B cell (primary cell): Measurements from ENCODE around the gene CALHM4. TPM values are rescaled to one million over a fixed set of nuclear protein-coding genes. Genes with fewer than 3 reads are reported as not detected.

Source experiments
- ATAC-seq: fragments of 200-7000 bp; cut with Tn5 transposase; one replicate; pipeline ENCODE4 v1.10.0; 2021; ENCODE audit warnings: low read depth, mild to moderate bottlenecking, moderate number of reproducible peaks, moderate library complexity
- CTCF ChIA-PET: fragments of 350-600 bp; sonication (Branson Sonifier 250); formaldehyde crosslinking; loops from one replicate; lab custom pipeline; 2021; ENCODE audit warnings: antibody characterized with exemption, inconsistent platforms; lab: Charles Lee
- POLR2A ChIA-PET: fragments of 350-600 bp; sonication (Branson Sonifier 250); formaldehyde crosslinking; loops from one replicate; lab custom pipeline; 2021; ENCODE audit warnings: antibody characterized with exemption; lab: Charles Lee
- DNase-seq: peaks from one replicate; pipeline ENCODE4 v3.0.0; 2013
- H2AFZ ChIP-seq: 2 replicates; pipeline ENCODE4 v1.6.1; 2012; ENCODE audit warnings: mild to moderate bottlenecking, low read depth, low read length; ENCODE audit not compliant: insufficient read depth, poor library complexity, severe bottlenecking
- H3K27ac ChIP-seq, 2 donors: 1 replicate in 1 of 2; 2 replicates in 1 of 2; pipeline ENCODE4 v1.5.1; 2012 to 2013; ENCODE audit warnings: low read length in 2 of 2, mild to moderate bottlenecking in 2 of 2, moderate library complexity in 1 of 2
- H3K27me3 ChIP-seq, 4 experiments: fragments of 200-600 bp in 1 of 4; sonication (generic) in 1 of 4; replicated peaks in 1 of 4; 1 replicate in 2 of 4; 2 replicates in 2 of 4; pipeline versions ENCODE4 v1.6.1 to v1.7.0; 2013 to 2016; ENCODE audit warnings: low read length in 3 of 4, mild to moderate bottlenecking in 2 of 4, mixed read lengths in 1 of 4, moderate library complexity in 1 of 4; ENCODE audit not compliant: insufficient read depth in 4 of 4, control insufficient read depth in 3 of 4; ENCODE audit errors: control extremely low read depth in 1 of 4
- H3K36me3 ChIP-seq, 2 experiments: replicated peaks in 1 of 2; 1 replicate in 1 of 2; 2 replicates in 1 of 2; pipeline versions ENCODE4 v1.6.1 to v1.7.1; 2013; ENCODE audit warnings: low read length in 1 of 2; ENCODE audit not compliant: insufficient read depth in 2 of 2, control insufficient read depth in 1 of 2; ENCODE audit errors: control extremely low read depth in 1 of 2, extremely low read depth in 1 of 2
- H3K4me1 ChIP-seq, 2 donors: fragments of 200-600 bp in 1 of 2; sonication (generic) in 1 of 2; 1 replicate in 1 of 2; 2 replicates in 1 of 2; pipeline versions ENCODE4 v1.5.1 to v1.6.1; 2013 to 2017; ENCODE audit warnings: low read length in 2 of 2; ENCODE audit not compliant: control insufficient read depth in 2 of 2, insufficient read depth in 2 of 2
- H3K4me2 ChIP-seq: replicated peaks from 2 replicates; pipeline ENCODE3; 2012; ENCODE audit warnings: mild to moderate bottlenecking, low read depth, low read length; ENCODE audit not compliant: poor library complexity, severe bottlenecking
- H3K4me3 ChIP-seq, 5 experiments: fragments of 200-600 bp in 1 of 5; sonication (generic) in 1 of 5; 1 replicate in 3 of 5; 2 replicates in 2 of 5; pipeline versions ENCODE4 v1.5.1 to v1.7.0; 2011 to 2016; ENCODE audit warnings: low read length in 4 of 5, mild to moderate bottlenecking in 4 of 5, low read depth in 2 of 5, control low read depth in 1 of 5, moderate library complexity in 1 of 5; ENCODE audit not compliant: insufficient read depth in 1 of 5; ENCODE audit errors: control extremely low read depth in 1 of 5, extremely low read depth in 1 of 5
- H3K79me2 ChIP-seq: fragments of 200-600 bp; sonication (generic); one replicate; pipeline ENCODE4 v1.6.0; 2016; ENCODE audit warnings: low read length; ENCODE audit not compliant: control insufficient read depth, insufficient read depth
- H3K9ac ChIP-seq: fragments of 200-600 bp; sonication (generic); 2 replicates; pipeline ENCODE4 v1.6.1; 2017; ENCODE audit warnings: mild to moderate bottlenecking, low read length, moderate library complexity
- H3K9me3 ChIP-seq, 3 donors: one replicate each; pipeline versions ENCODE4 v1.6.1 to v1.7.1; 2013; ENCODE audit warnings: low read length in 2 of 3; ENCODE audit not compliant: control insufficient read depth in 2 of 3, insufficient read depth in 1 of 3; ENCODE audit errors: control extremely low read depth in 1 of 3
- H4K20me1 ChIP-seq: 2 replicates; pipeline ENCODE4 v1.6.0; 2012; ENCODE audit warnings: mild to moderate bottlenecking, low read length; ENCODE audit not compliant: insufficient read depth, control insufficient read depth, poor library complexity, severe bottlenecking
- H3K27ac Mint-ChIP-seq: one replicate; pipeline ENCODE4 v1.8.0; 2021; ENCODE audit warnings: mixed read lengths
- H3K27me3 Mint-ChIP-seq: one replicate; pipeline ENCODE4 v1.8.0; 2021; ENCODE audit warnings: mixed read lengths
- H3K4me1 Mint-ChIP-seq: one replicate; pipeline ENCODE4 v1.8.0; 2021; ENCODE audit warnings: mixed read lengths
- H3K4me3 Mint-ChIP-seq: one replicate; pipeline ENCODE4 v1.8.0; 2021; ENCODE audit warnings: mixed read lengths
- H3K9me3 Mint-ChIP-seq: one replicate; pipeline ENCODE4 v1.8.0; 2022; ENCODE audit warnings: mixed read lengths; ENCODE audit not compliant: insufficient read depth
- EZH2 ChIP-seq: IDR thresholded peaks from 2 replicates; pipeline ENCODE4 v1.6.1; 2012; ENCODE audit warnings: borderline replicate concordance, low read depth, mild to moderate bottlenecking, moderate library complexity, low read length; ENCODE audit not compliant: insufficient read depth, poor library complexity, severe bottlenecking
- WGBS: methylation state at CpG from one replicate; pipeline ENCODE4 v1.1.5; 2013; ENCODE audit warnings: missing lambda C conversion rate; ENCODE audit not compliant: insufficient coverage; 5-methylcytosine and 5-hydroxymethylcytosine counted together
- intact Hi-C: fragments of 100-400 bp; cut with micrococcal nuclease; formaldehyde crosslinking; loops from one replicate; pipeline ENCODE4 v1.10.0; 2022
- polyA plus RNA-seq: library from polyadenylated mRNA; depleted of rRNA; stranded (reverse); fragments of >200 nt; gene quantifications from 2 replicates; pipeline ENCODE4 v1.2.3, GENCODE V29; 2012
- total RNA-seq, 2 donors: library from RNA; stranded (reverse); fragments of 120-200 nt in 1 of 2; gene quantifications; 1 replicate in 1 of 2; 2 replicates in 1 of 2; pipeline versions ENCODE4 v1.2.3 to v1.2.4, GENCODE V29; 2013 to 2022
- TF ChIP-seq, protein P1 (sequence below): fragments of 200-600 bp; IDR thresholded peaks from one replicate; pipeline ENCODE4 v1.8.0; 2022; ENCODE audit warnings: antibody characterized with exemption, mild to moderate bottlenecking

The CALHM4 gene
- total and polyA plus RNA-seq, 2 donors (not counting 1 experiment from before 2014, with no cell fraction given): not detected

- no peak overlapping the region for H3K4me2 ChIP-seq
- H3K27ac Mint-ChIP-seq: no peak overlapping the region
- no peak overlapping the region for H3K27ac ChIP-seq
- no peak overlapping the region for H3K4me3 Mint-ChIP-seq
- H3K27me3 Mint-ChIP-seq: peaks cover 15% of the 10 kb centered on the region
- no peak for TF ChIP-seq EZH2
- TF ChIP-seq, protein P1, sequence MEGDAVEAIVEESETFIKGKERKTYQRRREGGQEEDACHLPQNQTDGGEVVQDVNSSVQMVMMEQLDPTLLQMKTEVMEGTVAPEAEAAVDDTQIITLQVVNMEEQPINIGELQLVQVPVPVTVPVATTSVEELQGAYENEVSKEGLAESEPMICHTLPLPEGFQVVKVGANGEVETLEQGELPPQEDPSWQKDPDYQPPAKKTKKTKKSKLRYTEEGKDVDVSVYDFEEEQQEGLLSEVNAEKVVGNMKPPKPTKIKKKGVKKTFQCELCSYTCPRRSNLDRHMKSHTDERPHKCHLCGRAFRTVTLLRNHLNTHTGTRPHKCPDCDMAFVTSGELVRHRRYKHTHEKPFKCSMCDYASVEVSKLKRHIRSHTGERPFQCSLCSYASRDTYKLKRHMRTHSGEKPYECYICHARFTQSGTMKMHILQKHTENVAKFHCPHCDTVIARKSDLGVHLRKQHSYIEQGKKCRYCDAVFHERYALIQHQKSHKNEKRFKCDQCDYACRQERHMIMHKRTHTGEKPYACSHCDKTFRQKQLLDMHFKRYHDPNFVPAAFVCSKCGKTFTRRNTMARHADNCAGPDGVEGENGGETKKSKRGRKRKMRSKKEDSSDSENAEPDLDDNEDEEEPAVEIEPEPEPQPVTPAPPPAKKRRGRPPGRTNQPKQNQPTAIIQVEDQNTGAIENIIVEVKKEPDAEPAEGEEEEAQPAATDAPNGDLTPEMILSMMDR: no peak
- ChIA-PET CTCF (interaction anchor here (1.7 kb wide), 1 partner anchor 280 kb away, joined by 5 read pairs; no protein-coding TSS in a partner anchor), POLR2A (no interaction called here)
- ATAC-seq: no peak
- H4K20me1 ChIP-seq: no peaks in the 10 kb centered on the region
- DNase-seq: no peak
- no peak overlapping the region for H3K9ac ChIP-seq
- intact Hi-C loops: loop anchor here (10.0 kb wide), 1 partner anchor 553 kb away; no protein-coding TSS in a partner anchor
- no peak overlapping the region for H2AFZ ChIP-seq
- no peaks in the 10 kb centered on the region for H3K36me3 ChIP-seq
- H3K4me1 ChIP-seq: peaks cover 29% of the 10 kb centered on the region in 2 donors
- H3K4me3 ChIP-seq: no peak overlapping the region
- peaks cover 40% of the 10 kb centered on the region for H3K4me1 Mint-ChIP-seq
- H3K9me3 ChIP-seq: no peaks in the 10 kb centered on the region
- peaks cover 17% of the 10 kb centered on the region for H3K79me2 ChIP-seq
- H3K9me3 Mint-ChIP-seq: no peaks in the 10 kb centered on the region
- H3K27me3 ChIP-seq: peaks cover 0 to 14% (median 7%) of the 10 kb centered on the region in 4 experiments
Observed at GRCh38 chr6:116568111-116568510, 14.6 kb downstream of the CALHM4 start.

DNA sequence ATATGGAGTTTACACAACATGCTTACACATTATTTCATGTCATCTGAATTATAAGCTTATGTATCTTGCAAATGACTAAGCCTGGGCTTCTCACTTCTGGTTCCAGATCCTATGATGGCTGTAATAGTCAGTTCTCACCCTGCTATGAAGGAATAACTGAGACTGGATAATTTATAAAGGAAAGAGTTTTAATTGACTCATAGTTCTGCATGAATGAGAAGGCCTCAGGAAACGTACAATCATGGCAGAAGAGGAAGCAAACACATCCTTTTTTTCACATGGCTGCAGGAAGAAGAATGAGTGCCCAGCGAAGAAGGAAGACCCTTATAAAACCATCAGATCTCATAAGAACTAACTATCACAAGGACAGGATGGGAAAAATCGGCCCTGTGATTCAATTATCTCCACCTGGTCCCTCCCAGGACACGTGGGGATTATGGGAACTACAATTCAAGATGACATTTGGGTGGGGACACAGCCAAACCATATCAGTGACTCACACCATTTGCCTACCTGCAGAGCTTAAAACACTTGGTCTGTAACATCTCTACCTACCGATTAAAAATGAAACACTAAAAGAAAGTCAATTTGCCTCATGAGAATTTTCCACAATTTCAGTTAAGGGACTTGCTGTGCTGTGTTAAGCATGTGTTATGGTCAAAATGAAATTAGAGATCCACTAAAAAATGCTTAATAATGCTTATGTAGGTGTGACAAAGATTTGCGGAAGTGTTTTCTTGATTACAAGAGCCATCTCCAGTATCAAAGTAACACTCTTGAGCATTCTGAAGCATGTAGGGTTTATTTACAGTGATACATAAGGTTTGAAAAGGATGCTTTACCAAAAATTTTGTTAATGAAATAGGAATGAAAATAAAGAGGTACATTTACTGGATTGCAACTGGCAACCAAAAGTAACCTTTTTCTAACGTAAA is 15.5 kb downstream of the CALHM4 start:
- ATAC-seq (no peak), DNase-seq (no peak)
- H3K27ac ChIP-seq: no peak overlapping the region
- Mint-ChIP-seq H3K9me3 (no peaks in the 10 kb centered on the region), H3K4me1 (peaks cover 41% of the 10 kb centered on the region), H3K27me3 (peaks cover 7% of the 10 kb centered on the region), H3K4me3 (no peak overlapping the region), H3K27ac (peak overlapping the region; percentile 0)
- peaks cover 0 to 14% (median 7%) of the 10 kb centered on the region in 4 experiments for H3K27me3 ChIP-seq
- WGBS: 0% methylated on average over 2 of the region's 7 CpGs
- H3K79me2 ChIP-seq: peaks cover 27% of the 10 kb centered on the region
- intact Hi-C loops: loop anchor here (10.0 kb wide), 1 partner anchor 554 kb away; no protein-coding TSS in a partner anchor
- no peak overlapping the region for H3K4me3 ChIP-seq
- H3K9ac ChIP-seq: no peak overlapping the region
- TF ChIP-seq, protein P1: no peak
- TF ChIP-seq EZH2: no peak
- H4K20me1 ChIP-seq: no peaks in the 10 kb centered on the region
- no peaks in the 10 kb centered on the region for H3K9me3 ChIP-seq
- CTCF ChIA-PET: interaction anchor here (1.7 kb wide), 1 partner anchor 281 kb away, joined by 5 read pairs; no protein-coding TSS in a partner anchor
- no peak overlapping the region for H2AFZ ChIP-seq
- H3K4me2 ChIP-seq: no peak overlapping the region
- POLR2A ChIA-PET: no interaction called here
- H3K36me3 ChIP-seq: no peaks in the 10 kb centered on the region
- peaks cover 29 to 30% of the 10 kb centered on the region in 2 donors for H3K4me1 ChIP-seq
